Muscle of leg (tissue), 11 donors: ENCODE data around the gene PUS1. TPM values are rescaled to one million over a fixed set of nuclear protein-coding genes. Genes with fewer than 3 reads are reported as not detected.

Experiments
- DNase-seq: peaks from one replicate; pipeline ENCODE4 v3.0.0; 2013
- H3K27ac ChIP-seq: one replicate; pipeline ENCODE4 v1.5.1; 2013; ENCODE audit warnings: mild to moderate bottlenecking, low read length, control low read depth
- H3K27me3 ChIP-seq: one replicate; pipeline ENCODE4 v1.6.1; 2013; ENCODE audit warnings: low read length; ENCODE audit not compliant: control insufficient read depth, insufficient read depth
- H3K36me3 ChIP-seq: one replicate; pipeline ENCODE4 v1.6.1; 2013; ENCODE audit warnings: low read length; ENCODE audit not compliant: control insufficient read depth, insufficient read depth
- H3K4me1 ChIP-seq: one replicate; pipeline ENCODE4 v1.6.1; 2013; ENCODE audit warnings: low read length; ENCODE audit not compliant: control insufficient read depth, insufficient read depth
- H3K4me3 ChIP-seq: one replicate; pipeline ENCODE4 v1.5.1; 2013; ENCODE audit warnings: low read length, control low read depth
- H3K9me3 ChIP-seq: replicated peaks from 2 replicates; pipeline ENCODE4 v1.6.1; 2013; ENCODE audit warnings: low read depth, low read length; ENCODE audit not compliant: control insufficient read depth
- WGBS: methylation state at CpG from one replicate; pipeline ENCODE4 v1.1.5; 2013; ENCODE audit warnings: missing lambda C conversion rate; ENCODE audit not compliant: insufficient coverage; 5-methylcytosine and 5-hydroxymethylcytosine counted together
- polyA plus RNA-seq, 8 donors: library from polyadenylated mRNA; unstranded; fragments of 120-200 nt; gene quantifications; one replicate each; pipeline versions ENCODE4 v1.2.1 to v1.2.3, GENCODE V29; 2013; ENCODE audit warnings: inconsistent platforms in 1 of 8, low replicate concordance in 1 of 8; ENCODE audit not compliant: insufficient read length in 8 of 8, insufficient read depth in 1 of 8
- total RNA-seq: library from RNA; stranded (reverse); fragments of 120-200 nt; gene quantifications from one replicate; pipeline ENCODE4 v1.2.4, GENCODE V29; 2013

Gene PUS1
- total and polyA plus RNA-seq, 9 donors: 6.5 to 18.5 (median 13.1) TPM

DNA sequence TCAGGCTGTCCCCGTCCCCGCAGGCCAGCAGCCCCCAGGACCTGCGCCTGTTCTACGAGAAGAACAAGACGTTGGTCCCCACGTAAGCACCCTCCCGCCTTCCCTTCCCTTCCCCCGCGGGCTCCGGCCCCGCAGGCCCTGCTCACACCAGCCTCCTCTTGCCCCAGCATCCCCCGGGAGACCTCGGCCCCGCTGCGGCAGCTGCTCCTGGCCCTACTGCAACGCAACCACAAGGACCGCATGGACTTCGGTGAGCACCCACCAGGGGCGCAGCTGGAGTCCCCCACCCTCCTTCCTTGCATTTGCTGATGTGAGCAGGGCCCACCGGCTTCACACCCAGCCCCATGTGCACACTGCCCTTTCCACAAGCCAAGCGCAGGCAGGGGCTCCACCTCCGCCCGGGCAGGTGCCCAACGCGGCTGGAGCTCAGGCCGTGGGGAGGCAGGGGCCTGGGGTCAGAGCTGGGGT lies 19.3 kb upstream of the PUS1 start:
- no peaks in the 10 kb centered on the region for H3K27me3 ChIP-seq
- no peak for DNase-seq
- 91% methylated on average over 23 of the region's 26 CpGs for WGBS
- H3K4me1 ChIP-seq: peaks cover 5% of the 10 kb centered on the region
- no peak overlapping the region for H3K4me3 ChIP-seq
- H3K27ac ChIP-seq: no peak overlapping the region
- H3K9me3 ChIP-seq: no peaks in the 10 kb centered on the region
- H3K36me3 ChIP-seq: peaks cover 65% of the 10 kb centered on the region

DNA sequence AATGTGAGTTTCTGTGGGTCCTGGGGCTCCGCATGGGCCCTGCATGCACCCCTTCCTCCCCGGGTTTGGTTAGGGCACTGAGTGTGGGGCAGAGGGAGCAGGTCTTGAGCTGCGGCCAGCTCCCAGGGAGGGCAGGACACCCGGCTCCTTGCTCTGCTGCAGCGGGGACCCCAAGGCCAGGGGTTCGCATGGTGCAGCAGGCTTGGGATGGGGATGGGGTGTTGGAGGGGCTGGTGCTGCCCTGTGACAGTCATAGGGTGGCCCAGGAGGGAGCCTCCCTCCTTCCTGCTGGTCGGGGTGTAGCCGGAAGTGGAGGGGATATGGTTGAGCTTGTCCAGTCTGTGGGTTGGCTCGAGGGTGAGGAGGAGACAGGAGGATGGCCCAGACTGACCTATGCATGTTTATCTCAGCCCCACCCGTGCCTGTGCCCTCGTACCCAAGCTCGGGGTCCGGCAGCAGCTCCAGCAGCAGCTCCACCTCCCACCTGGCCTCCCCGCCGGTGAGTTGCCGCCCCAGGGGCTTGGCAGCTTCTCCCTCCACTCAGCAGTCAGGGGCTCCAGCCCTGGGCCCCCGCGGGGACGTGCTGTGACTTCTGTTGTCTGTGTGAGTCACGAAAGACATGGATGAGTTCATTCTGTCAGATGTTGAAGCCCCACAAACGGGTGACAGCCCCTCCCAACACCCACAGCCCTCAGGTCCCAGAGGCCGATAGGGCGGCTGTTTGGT lies 18.6 kb upstream of the PUS1 start:
- H3K27me3 ChIP-seq: no peaks in the 10 kb centered on the region
- H3K27ac ChIP-seq: no peak overlapping the region
- no peaks in the 10 kb centered on the region for H3K9me3 ChIP-seq
- peaks cover 5% of the 10 kb centered on the region for H3K4me1 ChIP-seq
- no peak overlapping the region for H3K4me3 ChIP-seq
- peaks cover 72% of the 10 kb centered on the region for H3K36me3 ChIP-seq
- DNase-seq: no peak
- 84% methylated on average over 6 of the region's 23 CpGs for WGBS

DNA sequence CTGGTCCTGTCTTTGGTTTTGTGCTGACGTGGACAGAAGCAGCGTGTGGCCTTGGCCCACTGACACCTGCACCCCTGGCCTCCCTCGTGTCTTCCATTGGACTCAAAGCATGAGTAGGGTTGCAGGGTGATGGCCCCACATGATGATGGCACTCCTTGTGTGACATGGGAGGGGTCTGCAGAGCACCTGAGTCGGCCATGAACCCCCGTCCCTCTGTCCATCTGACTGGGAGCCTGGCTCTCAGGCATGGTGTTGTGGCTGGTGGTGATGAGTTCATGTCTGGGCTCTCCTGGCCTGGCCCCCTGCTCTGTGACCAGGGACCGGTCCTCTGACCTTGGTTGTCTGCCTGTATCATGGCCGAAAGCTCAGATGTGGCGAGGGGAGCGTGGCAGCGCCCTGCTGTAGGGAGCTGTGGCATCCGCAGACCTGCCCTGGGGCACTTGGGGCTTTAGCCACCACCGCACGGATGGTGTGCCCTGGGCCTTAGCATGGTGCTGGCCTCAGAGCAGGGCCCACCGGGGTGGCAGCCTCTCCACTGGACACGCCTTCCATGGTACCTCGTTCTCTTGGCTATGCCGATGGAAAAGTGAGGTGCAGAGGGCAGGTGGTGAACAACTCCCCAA lies 17.9 kb upstream of the PUS1 start:
- WGBS: 93% methylated on average over 15 of the region's 17 CpGs
- no peak overlapping the region for H3K27ac ChIP-seq

DNA sequence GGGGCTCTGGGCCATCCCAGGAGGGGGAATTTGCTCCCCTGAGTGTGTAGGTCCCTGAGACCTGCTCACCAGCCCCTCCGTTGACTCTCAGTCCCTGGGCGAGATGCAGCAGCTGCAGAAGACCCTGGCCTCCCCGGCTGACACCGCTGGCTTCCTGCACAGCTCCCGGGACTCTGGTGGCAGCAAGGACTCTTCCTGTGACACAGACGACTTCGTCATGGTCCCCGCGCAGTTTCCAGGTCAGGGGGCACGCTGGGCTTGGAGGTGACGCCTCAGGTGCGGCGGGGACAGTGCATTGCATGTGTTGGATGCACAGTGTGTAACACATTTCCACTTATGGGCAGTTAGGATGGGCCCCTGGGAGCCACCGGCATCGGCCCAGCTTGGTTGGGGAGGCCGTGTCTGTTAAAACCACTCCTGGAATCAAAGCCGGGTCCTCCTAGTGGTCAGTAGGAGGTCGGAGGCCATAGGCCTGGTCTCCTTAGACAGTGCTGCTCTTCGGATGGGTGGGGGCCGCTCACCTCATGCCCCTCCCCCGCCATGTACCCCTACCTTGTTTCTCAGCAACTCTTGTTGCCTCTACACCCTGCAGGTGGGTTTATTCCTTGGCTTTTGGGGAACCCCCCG lies 17.1 kb upstream of the PUS1 start:
- Histone ChIP-seq H3K27me3 (no peaks in the 10 kb centered on the region), H3K4me1 (peaks cover 5% of the 10 kb centered on the region), H3K4me3 (no peak overlapping the region), H3K36me3 (peaks cover 80% of the 10 kb centered on the region), H3K9me3 (no peaks in the 10 kb centered on the region), H3K27ac (no peak overlapping the region)
- no peak for DNase-seq
- WGBS: 82% methylated on average over 11 of the region's 22 CpGs

More for the DNA sequence above, 17.9 kb upstream of the PUS1 start:
- H3K27me3 ChIP-seq: no peaks in the 10 kb centered on the region
- no peak for DNase-seq
- peaks cover 78% of the 10 kb centered on the region for H3K36me3 ChIP-seq
- H3K4me1 ChIP-seq: peaks cover 5% of the 10 kb centered on the region
- no peak overlapping the region for H3K4me3 ChIP-seq
- no peaks in the 10 kb centered on the region for H3K9me3 ChIP-seq

DNA sequence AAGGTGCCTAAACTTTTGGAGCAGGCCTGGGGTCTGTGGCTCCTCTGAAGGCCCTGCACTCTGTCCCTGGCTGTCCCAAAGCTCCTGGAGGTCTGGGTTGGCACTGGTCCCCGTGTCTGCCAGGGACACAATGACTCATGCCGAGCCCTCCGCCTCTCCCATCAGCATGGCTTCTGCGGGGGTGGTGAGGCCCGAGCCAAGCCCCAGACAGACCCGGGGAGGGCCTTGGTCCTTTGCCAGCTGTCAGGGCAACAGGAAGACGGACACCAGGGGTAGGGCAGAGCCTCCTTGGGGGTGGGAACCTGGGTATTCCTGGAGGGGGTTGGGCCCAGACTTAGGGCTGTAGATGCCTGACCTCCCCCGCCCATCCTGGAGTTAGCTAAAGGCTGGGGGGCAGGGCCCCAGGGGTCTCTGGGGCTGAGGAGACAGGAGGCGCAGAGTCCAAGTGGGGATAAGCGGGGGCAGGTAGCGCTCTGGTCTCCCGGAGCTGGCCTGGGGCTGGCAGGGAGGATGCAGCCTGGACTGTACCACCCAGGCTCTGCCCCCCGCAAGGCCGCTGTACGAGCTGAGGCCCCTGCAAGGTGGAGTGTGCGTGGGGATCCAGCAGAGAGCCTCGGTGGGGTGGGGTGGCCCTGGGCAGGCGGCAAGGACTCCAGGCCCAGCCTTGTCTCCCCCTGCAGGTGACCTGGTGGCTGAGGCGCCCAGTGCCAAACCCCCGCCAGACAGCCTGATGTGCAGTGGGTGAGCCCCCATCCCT lies 16.4 kb upstream of the PUS1 start:
- Histone ChIP-seq H3K9me3 (no peaks in the 10 kb centered on the region), H3K27me3 (no peaks in the 10 kb centered on the region), H3K4me1 (peaks cover 5% of the 10 kb centered on the region), H3K4me3 (no peak overlapping the region), H3K27ac (no peak overlapping the region), H3K36me3 (peaks cover 79% of the 10 kb centered on the region)
- WGBS: 63% methylated on average over 12 of the region's 20 CpGs
- peak; percentile 59 for DNase-seq

DNA sequence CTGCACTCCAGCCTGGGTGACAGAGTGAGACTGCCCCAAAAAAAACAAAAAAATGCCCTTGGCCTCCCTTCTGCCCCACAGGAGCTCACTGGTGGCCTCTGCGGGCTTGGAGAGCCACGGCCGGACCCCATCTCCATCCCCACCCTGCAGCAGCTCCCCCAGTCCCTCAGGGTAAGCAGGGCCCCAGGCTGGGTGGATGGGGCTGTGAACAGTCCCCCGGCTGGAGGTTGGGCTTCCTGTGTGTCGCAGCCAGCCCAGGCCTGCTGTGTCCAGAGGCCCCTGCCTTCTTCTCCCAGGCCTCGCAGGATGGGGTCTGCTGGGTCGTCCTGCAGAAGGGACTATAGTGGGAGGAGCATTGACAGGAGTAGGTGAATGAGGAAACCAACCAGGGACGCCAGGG lies 15.4 kb upstream of the PUS1 start:
- no peak for DNase-seq
- H3K36me3 ChIP-seq: peaks cover 81% of the 10 kb centered on the region
- WGBS: 51% methylated on average over 3 of the region's 8 CpGs
- H3K9me3 ChIP-seq: no peaks in the 10 kb centered on the region
- no peak overlapping the region for H3K27ac ChIP-seq
- H3K4me3 ChIP-seq: no peak overlapping the region
- H3K4me1 ChIP-seq: peaks cover 5% of the 10 kb centered on the region
- no peaks in the 10 kb centered on the region for H3K27me3 ChIP-seq

DNA sequence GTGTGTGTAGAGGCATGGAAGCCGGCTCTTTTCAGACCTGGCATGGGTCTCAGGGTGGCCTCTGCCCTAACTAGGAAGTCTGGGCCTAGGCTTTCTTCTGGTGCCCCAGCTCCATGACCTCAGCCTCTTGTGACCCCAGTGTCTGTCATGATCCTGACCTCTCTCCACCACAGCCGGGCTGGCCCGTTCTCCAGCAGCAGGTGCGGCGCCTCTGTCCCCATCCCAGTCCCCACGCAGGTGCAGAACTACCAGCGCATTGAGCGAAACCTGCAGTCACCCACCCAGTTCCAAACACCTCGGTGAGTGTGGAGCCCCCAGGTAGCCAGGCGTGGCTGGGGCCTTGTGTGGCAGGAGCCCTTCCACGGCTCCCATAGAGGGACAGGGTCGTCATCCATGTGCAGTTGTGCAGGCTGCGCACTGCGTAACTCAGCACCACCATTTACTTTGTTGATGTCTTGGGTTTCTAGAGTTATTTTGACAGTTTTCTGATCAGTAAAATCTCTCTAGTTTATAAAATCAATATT lies 14.8 kb upstream of the PUS1 start:
- no peak for DNase-seq
- Histone ChIP-seq H3K27me3 (no peaks in the 10 kb centered on the region), H3K36me3 (peaks cover 81% of the 10 kb centered on the region), H3K4me1 (peaks cover 5% of the 10 kb centered on the region), H3K27ac (no peak overlapping the region), H3K4me3 (no peak overlapping the region), H3K9me3 (no peaks in the 10 kb centered on the region)
- WGBS: 93% methylated on average over 10 of the region's 14 CpGs

DNA sequence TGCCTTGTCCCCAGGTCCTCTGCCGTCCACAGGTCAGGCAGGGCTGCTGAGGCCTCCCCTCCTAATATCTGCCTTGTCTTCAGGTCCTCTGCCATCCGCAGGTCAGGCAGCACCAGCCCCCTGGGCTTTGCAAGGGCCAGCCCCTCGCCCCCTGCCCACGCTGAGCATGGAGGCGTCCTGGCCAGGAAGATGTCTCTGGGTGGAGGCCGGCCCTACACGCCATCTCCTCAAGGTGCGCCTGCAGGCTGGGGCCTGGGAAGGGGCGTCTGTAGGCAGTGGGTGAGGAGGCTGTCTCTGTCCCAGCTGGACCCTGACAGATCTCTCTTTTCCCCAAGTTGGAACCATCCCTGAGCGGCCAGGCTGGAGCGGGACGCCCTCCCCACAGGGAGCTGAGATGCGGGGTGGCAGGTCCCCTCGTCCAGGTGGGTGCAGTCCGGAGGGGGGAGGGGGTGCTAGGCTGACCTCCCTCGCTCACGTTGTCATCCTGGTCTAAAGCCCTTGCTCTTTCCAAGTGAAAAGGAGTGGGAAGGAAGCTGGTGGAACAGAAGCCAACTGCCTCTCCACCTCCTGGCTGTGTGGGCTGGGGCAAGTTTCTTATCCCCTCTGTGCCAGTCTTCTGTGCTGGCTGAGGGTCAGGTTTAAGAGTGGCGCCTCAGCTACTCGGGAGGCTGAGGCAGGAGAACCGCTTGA lies 13.9 kb upstream of the PUS1 start:
- Histone ChIP-seq H3K27me3 (no peaks in the 10 kb centered on the region), H3K27ac (no peak overlapping the region), H3K4me1 (peaks cover 5% of the 10 kb centered on the region), H3K36me3 (peaks cover 84% of the 10 kb centered on the region), H3K9me3 (no peaks in the 10 kb centered on the region), H3K4me3 (no peak overlapping the region)
- no peak for DNase-seq
- 94% methylated on average over 9 of the region's 20 CpGs for WGBS

DNA sequence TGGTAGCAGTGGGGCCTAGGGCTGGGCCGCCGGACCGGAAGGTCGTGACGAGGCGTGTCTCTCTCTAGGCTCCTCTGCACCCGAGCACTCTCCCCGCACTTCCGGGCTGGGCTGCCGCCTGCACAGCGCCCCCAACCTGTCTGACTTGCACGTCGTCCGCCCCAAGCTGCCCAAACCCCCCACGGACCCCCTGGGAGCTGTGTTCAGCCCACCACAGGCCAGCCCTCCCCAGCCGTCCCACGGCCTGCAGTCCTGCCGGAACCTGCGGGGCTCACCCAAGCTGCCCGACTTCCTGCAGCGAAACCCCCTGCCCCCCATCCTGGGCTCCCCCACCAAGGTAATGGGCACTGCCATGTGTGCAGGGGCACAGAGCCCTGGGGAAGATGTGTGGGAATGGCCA lies 13.3 kb upstream of the PUS1 start:
- no peak for DNase-seq
- Histone ChIP-seq H3K36me3 (peaks cover 84% of the 10 kb centered on the region), H3K4me3 (no peak overlapping the region), H3K27ac (no peak overlapping the region), H3K4me1 (peaks cover 5% of the 10 kb centered on the region), H3K27me3 (no peaks in the 10 kb centered on the region), H3K9me3 (no peaks in the 10 kb centered on the region)
- 82% methylated on average over 6 of the region's 21 CpGs for WGBS
